Measurements from ENCODE around the gene SLFN12.
"Not testable (repeated sequence)": the region's sequence is repeated elsewhere in the genome, so short reads cannot be mapped to it uniquely, and the experiment has no call there.

Gene SLFN12

DNA sequence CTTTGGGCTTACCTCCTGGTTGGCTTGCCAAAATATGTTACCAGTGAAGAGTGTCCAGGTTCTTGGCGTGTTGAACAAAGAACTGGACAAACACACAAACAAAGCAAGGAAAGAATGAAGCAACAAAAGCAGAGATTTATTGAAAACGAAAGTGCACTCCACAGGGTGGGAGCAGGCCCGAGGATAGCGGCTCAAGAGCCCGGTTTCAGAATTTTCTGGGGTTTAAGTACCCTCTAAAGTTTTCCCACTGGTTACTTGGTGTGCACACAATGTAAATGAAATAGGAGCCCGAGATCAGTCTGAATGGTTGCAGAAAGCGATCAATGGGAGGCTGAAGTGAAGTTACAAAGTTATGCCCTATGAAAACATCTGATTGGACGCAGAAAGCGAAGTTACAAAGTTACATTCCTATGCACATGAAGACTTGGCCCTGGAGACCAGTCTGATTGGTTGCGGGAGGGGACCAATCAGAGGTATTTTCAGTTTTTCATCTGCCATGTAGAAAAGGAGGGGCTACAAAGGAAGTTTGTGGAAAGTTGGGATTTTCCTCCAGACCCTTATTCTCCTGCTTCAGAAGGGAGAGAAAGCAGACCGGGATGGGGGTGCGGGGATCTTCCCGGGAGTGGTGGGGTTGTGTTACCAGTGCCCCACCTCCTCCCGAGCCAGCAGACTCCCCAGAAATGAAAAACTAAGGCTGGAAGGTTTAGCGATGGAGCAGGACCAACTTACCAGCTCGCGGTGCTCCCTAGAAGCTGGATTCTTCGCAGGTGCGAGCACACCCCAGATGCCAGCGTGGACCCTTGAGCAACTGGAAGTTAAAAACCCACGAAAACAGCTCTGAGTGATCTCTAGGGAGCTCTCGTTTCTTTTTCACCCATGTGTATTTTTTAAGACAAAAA is at the start of gene SLFN12:
SLFN12 (minus strand) TSS at position 325 of the 899 bp plus-strand sequence. CDS start 9,472 bp downstream, outside the sequence.
- in situ Hi-C loops (cut with MboI; ENCODE audit: low sequenced_read_pairs): no loop called here

DNA sequence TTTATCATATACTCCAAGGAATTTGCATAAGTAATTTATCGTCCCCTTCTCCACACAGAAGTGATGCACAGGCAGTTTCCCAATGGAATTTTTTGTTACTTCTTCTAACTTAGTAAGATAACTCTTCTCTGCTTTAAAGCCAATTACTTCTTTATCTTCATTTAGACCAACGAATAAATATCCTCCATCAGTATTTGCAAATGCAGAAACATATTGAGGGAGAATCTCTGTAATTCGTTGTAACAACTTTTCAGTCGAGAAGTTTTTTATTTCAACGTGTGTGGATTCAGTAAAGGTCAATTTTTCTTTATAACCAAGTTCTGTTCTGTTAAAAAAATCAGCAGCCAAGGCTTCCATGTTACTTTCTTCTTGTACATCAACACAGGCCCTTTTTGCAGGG is 47.0 kb upstream of the SLFN12 start:
- in situ Hi-C loops (cut with MboI; ENCODE audit: low sequenced_read_pairs): no loop called here

DNA sequence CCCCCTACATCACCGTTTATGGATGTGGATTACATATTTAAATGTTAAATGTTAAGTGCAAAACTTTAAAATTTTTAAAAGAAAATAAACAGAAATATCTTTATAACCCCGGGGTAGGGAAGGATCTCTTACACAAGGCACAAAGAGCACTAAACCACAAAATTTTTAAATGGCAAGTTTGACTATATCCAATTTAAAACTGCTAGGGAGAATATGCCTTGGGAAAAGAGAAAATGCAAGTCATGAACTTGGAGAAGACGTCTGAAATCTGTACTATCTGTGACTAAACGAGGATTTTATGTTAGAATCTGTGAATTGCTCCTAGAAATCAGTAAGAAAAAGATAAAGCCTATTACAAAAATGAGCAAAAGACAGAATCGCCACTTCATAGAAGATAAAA is 44.9 kb upstream of the SLFN12 start:
- in situ Hi-C loops (cut with MboI; ENCODE audit: low sequenced_read_pairs): no loop called here

DNA sequence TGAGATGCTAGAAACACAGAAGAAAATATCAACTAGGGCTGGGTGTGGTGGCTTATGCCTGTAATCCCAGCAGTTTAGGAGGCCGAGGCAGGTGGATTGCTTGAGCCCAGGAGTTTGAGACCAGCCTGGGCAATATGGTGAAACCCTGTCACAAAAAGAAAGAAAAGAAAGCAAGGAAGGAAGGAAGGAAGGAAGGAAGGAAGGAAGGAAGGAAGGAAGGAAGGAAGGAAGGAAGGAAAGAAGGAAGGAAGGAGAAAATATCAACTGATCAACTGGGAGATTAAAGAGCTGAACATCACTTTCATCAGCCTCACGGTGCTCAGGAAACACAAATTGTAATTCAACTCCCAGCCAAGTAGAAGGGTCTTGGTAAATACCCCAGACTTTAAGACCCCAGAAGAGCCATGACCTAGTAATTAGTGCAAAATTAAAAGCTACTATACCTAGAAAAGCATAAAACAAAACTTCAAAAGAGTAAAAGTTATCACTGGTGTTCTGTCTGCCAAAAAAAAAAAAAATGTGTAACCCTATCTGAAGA is 44.1 kb upstream of the SLFN12 start:
- in situ Hi-C loops (cut with MboI; ENCODE audit: low sequenced_read_pairs): no loop called here

DNA sequence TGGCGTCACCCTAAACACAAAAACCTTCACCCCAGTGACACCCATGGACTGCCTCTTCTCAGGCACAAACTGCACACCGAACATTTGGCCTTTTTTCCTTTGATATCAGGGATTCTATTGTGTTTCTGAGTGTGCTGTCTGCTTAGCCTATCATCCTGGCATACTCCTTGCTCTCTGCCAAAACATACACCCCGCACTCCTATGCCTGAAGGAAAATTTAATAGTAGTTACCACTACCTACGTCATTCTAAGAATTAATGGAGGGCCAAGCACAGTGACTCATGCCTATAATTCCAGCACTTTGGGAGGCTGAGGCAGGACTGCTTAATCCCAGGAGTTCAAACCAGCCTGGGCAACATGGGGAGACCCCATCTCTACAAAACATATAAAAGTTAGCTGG is 36.2 kb upstream of the SLFN12 start:
- in situ Hi-C loops (cut with MboI; ENCODE audit: low sequenced_read_pairs): no loop called here

DNA sequence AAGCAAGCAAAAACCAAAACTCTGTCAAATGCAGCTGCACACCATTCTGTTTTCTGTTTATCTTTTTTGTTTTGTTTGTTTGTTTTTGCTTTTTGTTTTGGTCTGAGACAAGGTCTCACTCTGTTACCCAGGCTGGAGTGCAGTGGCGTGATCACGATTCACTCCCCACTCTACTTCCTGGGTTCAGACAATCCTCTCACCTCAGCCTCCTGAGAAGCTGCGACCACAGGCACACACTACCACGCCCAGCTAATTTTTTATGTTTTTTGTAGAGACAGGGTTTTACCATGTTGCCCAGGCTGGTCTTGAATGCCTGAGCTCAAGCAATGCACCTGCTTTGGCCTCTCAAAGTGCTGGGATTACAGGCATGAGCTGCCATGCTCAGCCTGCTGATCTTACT is 35.5 kb upstream of the SLFN12 start:
- in situ Hi-C loops (cut with MboI; ENCODE audit: low sequenced_read_pairs): no loop called here

DNA sequence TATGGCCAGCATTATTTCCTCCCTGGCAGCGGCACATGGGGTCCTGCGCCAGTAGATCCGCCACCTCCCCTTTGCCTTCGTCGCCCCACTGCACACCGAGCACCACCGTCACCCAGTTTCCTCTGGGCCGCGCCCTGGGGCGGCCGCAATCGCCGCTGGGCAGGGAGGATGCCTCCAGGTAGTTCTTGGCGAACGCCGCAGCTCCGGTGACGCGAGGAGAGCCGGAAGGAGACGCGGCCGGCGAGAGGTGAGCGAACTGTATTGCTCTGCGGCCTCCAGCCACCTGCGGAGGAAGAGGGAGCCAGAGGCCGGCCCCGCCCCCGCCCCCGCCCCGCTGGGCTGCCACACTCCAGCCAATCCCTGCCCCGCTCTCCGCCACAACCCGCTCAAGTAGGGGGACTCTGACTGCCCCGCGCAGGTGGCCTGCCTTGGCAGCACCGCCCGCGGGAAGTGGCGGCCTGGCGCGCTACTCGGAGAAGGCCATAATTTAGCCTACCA is 28.1 kb upstream of the SLFN12 start:
- in situ Hi-C loops (cut with MboI; ENCODE audit: low sequenced_read_pairs): no loop called here

DNA sequence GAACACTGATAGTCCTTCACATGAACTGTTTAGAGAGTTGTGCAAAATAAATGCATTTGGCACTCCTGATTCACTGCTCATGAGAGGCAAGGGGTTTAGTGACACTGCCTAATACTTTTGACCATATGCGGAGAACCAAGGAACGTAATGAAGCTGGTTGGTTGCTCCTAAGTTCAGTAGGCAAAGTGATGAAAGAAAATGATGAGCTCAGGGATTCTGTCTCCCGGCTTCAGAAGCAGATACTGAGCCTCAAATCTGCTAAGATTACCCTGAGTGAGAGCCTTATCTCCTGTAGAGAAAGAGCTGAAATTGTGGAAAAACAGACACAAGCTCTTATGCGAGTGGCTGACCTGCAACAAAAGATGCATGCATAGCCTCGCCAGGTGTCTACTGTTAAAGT is 21.7 kb upstream of the SLFN12 start:
- in situ Hi-C loops (cut with MboI; ENCODE audit: low sequenced_read_pairs): not testable (repeated sequence)

DNA sequence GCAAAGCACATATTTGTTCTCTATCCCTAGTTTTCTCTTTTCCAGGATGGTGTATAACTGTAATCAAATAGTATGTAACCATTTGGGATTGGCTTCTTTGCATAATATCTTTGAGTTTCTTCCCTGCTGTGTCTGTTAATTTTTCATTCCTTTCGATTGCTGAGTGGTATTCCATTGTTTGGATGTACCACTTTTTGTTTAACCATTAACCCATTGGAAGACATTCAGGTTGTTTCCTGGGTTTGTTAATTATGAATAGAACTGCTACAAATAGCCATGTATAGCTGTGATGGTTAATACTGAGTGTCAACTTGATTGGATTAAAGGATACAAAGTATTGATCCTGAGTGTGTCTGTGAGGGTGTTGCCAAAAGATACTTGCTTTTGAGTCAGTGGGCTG is 20.9 kb upstream of the SLFN12 start:
- in situ Hi-C loops (cut with MboI; ENCODE audit: low sequenced_read_pairs): no loop called here

DNA sequence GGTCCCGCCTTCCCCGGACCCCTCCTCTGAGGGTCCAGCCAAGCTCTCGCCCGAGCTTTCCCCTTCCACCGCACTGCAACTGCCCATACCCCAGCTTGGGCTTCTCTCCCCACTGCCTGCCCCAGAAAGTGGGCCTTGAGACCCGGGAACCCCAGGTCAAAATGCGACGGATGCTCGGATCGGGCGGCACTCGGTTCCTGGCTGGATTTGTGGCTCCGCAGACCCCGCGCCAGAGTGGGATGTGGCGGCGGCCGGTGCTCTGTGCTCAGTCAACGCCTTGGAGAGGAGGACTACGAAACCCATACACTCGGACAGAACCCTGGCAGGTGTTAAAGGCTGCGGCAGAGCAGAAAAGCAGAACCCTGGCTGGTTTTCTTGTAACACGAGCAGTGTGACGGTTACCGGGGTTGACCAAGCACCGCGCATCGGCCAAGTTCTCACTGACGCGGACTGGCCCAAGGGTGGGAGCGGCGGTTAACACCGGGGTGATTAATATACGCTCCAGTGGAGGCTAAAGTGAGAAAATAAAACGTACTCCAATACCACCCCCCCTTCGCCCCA is 17.2 kb upstream of the SLFN12 start:
- in situ Hi-C loops (cut with MboI; ENCODE audit: low sequenced_read_pairs): no loop called here

DNA sequence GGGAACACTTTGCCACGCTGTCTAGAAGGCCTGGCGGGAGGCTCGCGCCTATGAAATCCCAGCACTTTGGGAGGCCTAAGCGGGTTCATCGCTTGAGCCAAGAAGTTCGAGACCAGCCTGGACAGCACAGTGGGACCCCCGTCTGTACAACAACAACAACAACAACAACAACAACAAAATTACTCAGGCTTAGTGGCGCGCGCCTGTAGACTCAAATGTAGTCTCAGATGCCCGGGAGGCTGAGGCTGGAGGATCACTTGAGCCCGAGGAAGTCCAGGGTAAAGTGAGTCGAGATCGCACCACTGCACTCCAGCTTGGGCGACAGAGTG is 16.6 kb upstream of the SLFN12 start:
- in situ Hi-C loops (cut with MboI; ENCODE audit: low sequenced_read_pairs): no loop called here

DNA sequence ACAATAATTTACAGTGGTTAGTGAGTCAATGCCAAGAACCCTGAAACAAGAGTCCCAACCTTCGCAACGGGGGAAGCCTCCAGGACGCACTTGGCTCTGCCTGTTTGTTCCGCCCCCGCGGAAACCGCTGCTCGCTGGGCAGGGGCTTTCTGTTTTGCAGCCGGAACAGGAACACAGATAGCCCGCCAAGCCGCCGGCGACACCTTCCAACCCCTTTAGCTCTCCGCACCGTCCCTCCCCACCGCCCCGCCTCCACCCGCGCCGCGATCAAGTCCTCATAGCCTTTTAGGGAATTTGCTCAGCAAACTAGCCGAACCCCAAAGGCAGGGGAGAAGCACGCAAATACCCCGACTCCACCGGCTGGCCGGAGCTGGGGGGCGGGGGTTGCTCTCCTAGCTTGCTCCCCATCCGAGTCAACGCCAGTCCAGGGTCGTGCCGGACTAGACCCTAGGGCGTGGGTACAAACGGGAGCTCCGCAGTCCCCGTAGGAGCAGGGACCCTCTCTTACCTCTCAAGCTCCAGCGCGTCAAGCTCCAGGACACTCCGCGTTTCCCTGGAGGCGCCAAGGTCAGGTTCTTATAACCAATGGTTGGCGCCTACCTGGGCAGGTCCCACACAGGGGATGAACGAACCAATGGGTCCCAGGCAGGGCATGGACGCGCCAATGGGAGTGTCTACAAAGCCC is 16.1 kb upstream of the SLFN12 start, which contains the start of gene SLFN13:
SLFN13 (minus strand) TSS at position 553 of the 685 bp plus-strand sequence. CDS start 3,086 bp downstream, outside the sequence.
- in situ Hi-C loops (cut with MboI; ENCODE audit: low sequenced_read_pairs): no loop called here

DNA sequence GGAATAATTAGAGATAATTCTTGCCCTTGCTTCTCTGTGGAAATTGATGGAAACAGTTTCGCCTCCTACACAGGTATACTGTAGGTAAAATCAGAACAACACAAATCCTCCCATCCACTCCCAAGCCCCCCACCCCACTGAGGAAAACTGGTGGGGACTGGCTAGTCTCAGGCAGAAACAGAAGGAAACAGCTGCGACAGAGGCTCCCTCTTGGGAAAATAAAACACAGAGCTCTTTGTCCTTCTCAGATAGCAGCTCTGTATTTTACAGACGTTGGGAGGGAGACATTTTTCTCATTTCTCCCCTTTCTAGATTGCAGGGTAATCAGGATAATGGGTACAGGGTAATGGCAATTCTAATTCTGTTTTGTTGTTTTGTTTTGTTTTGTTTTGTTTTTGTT is 15.2 kb upstream of the SLFN12 start:
- in situ Hi-C loops (cut with MboI; ENCODE audit: low sequenced_read_pairs): no loop called here

DNA sequence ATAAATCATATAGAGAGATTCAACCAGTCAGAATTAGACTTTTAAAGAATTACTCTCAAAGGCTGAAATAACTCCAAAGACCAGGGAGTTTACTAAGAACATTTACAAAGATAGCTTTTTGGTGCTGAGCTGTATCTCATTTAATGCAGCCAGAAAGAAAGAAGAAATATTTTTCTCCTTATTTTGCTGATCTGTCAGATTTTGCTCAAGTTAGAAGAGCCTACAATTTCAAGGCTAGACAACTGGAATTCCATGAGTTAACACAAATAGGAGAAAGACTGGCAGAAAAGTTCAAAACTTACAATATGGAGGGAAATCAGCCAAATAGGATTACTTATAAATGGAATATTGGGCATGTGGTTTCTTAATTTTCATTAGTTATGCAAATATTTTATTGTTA is 6.1 kb upstream of the SLFN12 start:
- in situ Hi-C loops (cut with MboI; ENCODE audit: low sequenced_read_pairs): no loop called here

DNA sequence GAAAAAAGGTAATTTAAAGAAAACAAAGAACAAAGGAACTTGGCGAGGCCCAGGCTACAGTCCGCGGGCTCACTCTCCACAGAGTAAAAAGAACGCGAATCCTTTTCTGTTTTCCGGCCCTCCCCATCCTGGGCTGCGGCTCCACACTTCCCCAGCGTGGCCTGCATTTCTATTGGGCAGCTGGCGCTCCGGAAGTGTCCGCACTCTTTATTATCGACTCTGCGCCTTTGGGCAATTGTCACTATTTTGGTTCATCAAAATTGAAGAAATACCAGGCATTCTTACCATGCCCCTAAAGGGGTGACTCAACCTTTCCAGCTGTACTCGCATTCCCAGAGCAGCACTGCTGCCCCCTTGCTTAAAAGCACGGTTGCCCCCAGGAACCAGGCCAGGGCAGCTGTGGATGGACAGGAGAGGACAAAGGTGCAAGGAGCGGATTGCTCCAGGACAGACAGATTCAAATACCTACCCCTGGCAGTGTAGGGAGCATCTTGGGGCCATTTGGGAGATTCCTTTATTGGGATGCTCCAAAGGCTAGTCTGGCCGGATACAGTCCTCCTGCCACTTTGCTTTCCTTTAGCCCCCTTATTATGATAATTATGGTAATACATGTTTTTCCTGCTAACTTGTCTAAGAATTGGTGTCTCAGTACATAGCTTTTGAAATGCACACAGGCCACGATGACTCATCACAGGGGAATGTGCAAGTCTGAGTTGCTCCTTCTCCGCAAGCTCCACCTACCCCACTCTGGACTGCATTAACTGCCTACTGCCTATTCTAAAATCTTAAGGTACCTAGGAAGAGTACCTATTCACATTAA is 985 bp upstream of the SLFN12 start:
- in situ Hi-C loops (cut with MboI; ENCODE audit: low sequenced_read_pairs): no loop called here

DNA sequence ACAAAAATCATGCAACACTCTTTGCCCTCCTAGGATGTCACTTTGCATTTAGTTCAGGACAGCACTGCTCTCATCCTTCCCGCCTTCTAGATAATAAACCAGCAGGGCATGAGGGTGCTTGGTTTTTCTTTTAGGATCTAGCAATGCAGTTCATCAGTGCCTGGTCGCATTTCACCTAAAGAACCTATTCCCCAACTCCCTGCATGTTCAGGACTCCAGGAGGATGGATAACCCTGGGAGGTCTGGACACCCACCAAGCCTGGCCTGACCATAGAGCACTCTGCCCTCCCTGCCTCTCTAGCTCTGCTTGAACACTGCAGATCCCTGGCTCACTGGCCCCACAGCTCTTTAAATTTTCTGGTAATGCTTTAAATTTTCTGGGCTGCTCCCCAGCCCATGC is 2.6 kb downstream of the SLFN12 start:
- in situ Hi-C loops (cut with MboI; ENCODE audit: low sequenced_read_pairs): no loop called here

DNA sequence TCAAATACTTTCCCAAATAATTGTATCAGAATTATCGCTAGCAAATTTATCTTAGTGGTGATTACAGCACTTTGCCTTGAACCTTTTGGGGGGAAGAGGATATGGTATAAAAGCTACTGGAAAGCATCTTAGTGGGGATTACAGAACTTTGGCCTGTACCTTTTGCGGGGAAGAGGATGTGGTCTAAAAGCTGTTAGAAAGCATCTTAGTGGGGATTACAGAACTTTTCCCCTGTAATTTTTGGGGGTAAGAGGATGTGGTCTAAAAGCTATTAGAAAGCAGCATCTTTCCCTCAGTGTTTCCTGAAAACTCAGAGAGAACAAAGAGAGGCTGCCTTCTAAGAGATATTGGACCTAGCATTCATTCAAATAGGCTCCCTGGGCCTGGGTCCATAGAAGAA is 4.1 kb downstream of the SLFN12 start:
- in situ Hi-C loops (cut with MboI; ENCODE audit: low sequenced_read_pairs): no loop called here

DNA sequence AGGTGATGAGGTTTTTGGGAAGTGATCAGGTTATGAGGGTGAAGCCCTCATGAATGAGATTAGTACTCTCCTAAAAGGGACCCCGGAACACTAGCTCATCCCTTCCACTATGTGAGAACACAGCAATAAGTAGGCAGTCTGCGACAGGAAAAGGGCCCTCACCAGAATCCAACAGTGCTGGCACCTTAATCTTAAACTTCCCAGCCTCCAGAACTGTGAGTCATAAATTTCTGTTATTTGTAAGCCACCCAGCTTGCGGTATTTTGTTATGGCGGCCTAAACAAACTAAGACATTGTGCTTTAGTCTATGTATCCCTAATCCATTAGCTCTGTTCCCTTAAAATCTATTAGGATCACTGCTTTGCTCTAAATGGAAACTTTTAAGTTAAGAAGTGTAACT is 8.5 kb downstream of the SLFN12 start:
- in situ Hi-C loops (cut with MboI; ENCODE audit: low sequenced_read_pairs): no loop called here

DNA sequence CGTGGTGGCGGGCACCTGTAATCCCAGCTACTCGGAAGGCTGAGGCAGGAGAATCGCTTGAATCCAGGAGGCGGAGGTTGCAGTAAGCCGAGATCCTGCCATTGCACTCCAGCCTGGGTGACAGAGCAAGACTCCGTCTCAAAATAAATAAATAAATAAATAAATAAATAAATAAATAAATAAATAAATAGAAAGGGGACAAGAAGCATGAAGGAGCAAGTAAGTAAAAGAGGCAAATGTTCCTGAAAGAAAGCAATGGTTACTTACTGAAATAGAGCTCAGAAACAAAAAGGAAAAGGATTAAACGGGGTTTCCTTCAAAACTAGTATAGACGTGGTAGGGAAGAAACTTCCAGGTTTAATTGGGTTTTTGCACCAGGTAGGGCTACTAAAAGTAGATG is 11.2 kb downstream of the SLFN12 start:
- in situ Hi-C loops (cut with MboI; ENCODE audit: low sequenced_read_pairs): not testable (repeated sequence)

DNA sequence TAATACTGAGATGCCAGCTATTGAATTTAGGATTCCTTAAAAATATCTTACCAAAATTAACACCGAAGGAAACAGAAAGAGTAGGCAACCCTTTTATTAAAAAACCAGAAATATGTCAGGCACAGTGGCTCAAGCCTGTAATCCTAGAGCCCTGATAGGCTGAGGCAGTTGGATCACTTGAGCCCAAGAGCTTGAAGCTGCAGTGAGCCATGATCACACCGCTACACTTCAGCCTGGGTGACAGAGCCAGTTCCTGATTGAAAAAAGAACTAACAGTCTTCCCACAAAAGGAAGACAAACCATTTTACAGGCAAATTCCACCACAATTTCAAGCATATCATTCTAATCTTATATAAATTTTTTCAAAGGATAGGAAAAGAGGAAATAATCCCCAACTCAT is 15.6 kb downstream of the SLFN12 start:
- in situ Hi-C loops (cut with MboI; ENCODE audit: low sequenced_read_pairs): no loop called here

DNA sequence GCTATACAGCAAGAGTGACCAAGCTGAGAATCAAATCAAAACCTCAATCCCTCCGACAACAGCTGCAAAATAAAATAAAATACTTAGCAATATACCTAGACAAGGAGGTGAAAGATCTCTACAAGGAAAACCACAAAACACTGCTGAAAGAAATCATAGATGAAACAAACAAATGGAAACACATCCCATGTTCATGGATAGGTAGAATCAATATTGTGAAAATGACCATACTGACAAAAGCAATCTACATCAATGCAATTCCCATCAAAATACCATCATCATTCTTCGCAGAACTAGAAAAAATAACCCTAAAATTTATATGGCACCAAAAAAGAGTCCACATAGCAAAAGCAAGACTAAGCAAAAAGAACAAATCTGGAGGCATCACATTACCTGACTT is 17.6 kb downstream of the SLFN12 start:
- in situ Hi-C loops (cut with MboI; ENCODE audit: low sequenced_read_pairs): not testable (repeated sequence)

Measured in HL-60/S4 treated with phorbol 12-myristate 13-acetate at 8.2 ng/mL for 4 days and 3 days (cell line).